ENCODE data around the gene ZNF516. TPM values are rescaled to one million over a fixed set of nuclear protein-coding genes. Genes with fewer than 3 reads are reported as not detected.

The ZNF516 gene
- total RNA-seq, 3 donors from 2014 or later, result 22.0 to 47.9 (median 23.2) TPM

- TF ChIP-seq CTCF (IDR thresholded peaks at IDR 0.05), result no peak
- H3K9me3 ChIP-seq, result no peaks in the 10 kb centered on the region
- intact Hi-C loops (cut with DNase I, micrococcal nuclease), result no loop called here
- no peaks in the 10 kb centered on the region for H3K36me3 ChIP-seq (ENCODE audit: low read depth)
- ATAC-seq (no peak), DNase-seq (no peak)
- H3K4me1 ChIP-seq (ENCODE audit: low read depth), result no peaks in the 10 kb centered on the region
- no peak overlapping the region for H3K4me3 ChIP-seq
Observed at GRCh38 chr18:76380127-76380729, 114.8 kb downstream of the ZNF516 start.

- H3K4me1 ChIP-seq (ENCODE audit: low read depth), result no peaks in the 10 kb centered on the region
- ATAC-seq, result no peak
- no peaks in the 10 kb centered on the region for H3K36me3 ChIP-seq (ENCODE audit: low read depth)
- no peak for TF ChIP-seq CTCF (IDR thresholded peaks at IDR 0.05)
- DNase-seq, result no peak
- no peak overlapping the region for H3K4me3 ChIP-seq
- intact Hi-C loops (cut with DNase I, micrococcal nuclease), result no loop called here
- no peaks in the 10 kb centered on the region for H3K9me3 ChIP-seq
Observed at GRCh38 chr18:76379226-76380126, 115.6 kb downstream of the ZNF516 start.

GRCh38 chr18:76378526-76379215 is 116.4 kb downstream of the ZNF516 start:
- Histone ChIP-seq H3K36me3 (ENCODE audit: low read depth) (no peaks in the 10 kb centered on the region), H3K9me3 (no peaks in the 10 kb centered on the region), H3K4me3 (no peak overlapping the region), H3K4me1 (ENCODE audit: low read depth) (no peaks in the 10 kb centered on the region)
- DNase-seq (no peak), ATAC-seq (no peak)
- TF ChIP-seq CTCF (IDR thresholded peaks at IDR 0.05), result no peak
- intact Hi-C loops (cut with DNase I, micrococcal nuclease), result no loop called here

GRCh38 chr18:76377359-76377756 is 117.7 kb downstream of the ZNF516 start:
- no peaks in the 10 kb centered on the region for H3K9me3 ChIP-seq
- intact Hi-C loops (cut with DNase I, micrococcal nuclease), result no loop called here
- no peaks in the 10 kb centered on the region for H3K36me3 ChIP-seq (ENCODE audit: low read depth)
- no peaks in the 10 kb centered on the region for H3K4me1 ChIP-seq (ENCODE audit: low read depth)
- DNase-seq, result no peak
- H3K4me3 ChIP-seq, result no peak overlapping the region
- ATAC-seq, result no peak
- no peak for TF ChIP-seq CTCF (IDR thresholded peaks at IDR 0.05)

- no peak for TF ChIP-seq CTCF (IDR thresholded peaks at IDR 0.05)
- Histone ChIP-seq H3K4me1 (ENCODE audit: low read depth) (no peaks in the 10 kb centered on the region), H3K4me3 (no peak overlapping the region), H3K9me3 (no peaks in the 10 kb centered on the region), H3K36me3 (ENCODE audit: low read depth) (no peaks in the 10 kb centered on the region)
- intact Hi-C loops (cut with DNase I, micrococcal nuclease), result no loop called here
- DNase-seq (no peak), ATAC-seq (no peak)
Observed at GRCh38 chr18:76376668-76377358, 118.2 kb downstream of the ZNF516 start.
